H1 (cell line): ENCODE data around the gene CMIP. TPM values are rescaled to one million over a fixed set of nuclear protein-coding genes. Genes with fewer than 3 reads are reported as not detected.
A peak's percentile ranks its signal among the peaks of the same experiment; 100 is the strongest.

Source experiments
- CTCF ChIA-PET: fragments of 300-600 bp; sonication (Branson Sonifier 250); formaldehyde crosslinking; loops from one replicate; lab custom pipeline; 2021; ENCODE audit not compliant: partially characterized antibody; lab: Charles Lee
- POLR2A ChIA-PET: fragments of 300-600 bp; sonication (Branson Sonifier 250); formaldehyde crosslinking; loops from one replicate; lab custom pipeline; 2021; ENCODE audit warnings: inconsistent platforms; ENCODE audit not compliant: partially characterized antibody; lab: Charles Lee
- DNase-seq, 2 experiments: peaks; one replicate each; pipeline versions ENCODE4 v3.0.0 to v3.0.0-alpha.2; 2010 to 2022; ENCODE audit warnings: low spot score in 2 of 2, low read depth in 1 of 2, mixed read lengths in 1 of 2
- FAIRE-seq: peaks from 2 replicates; lab custom pipeline; 2011; peaks lifted over from hg19 to GRCh38; lab: Jason Lieb, UNC
- H2AFZ ChIP-seq: 2 replicates; pipeline ENCODE4 v1.8.1; 2012; ENCODE audit warnings: low read length, inconsistent platforms
- H2AK5ac ChIP-seq: 2 replicates; pipeline ENCODE4 v1.6.1; 2013; ENCODE audit warnings: low read depth, low read length
- H2BK120ac ChIP-seq: replicated peaks from 2 replicates; pipeline ENCODE3; 2013; ENCODE audit warnings: low read depth, low read length, inconsistent platforms
- H2BK12ac ChIP-seq: 2 replicates; pipeline ENCODE4 v1.6.1; 2013; ENCODE audit warnings: low read depth, low read length
- H2BK15ac ChIP-seq: 2 replicates; pipeline ENCODE4 v1.6.1; 2013; ENCODE audit warnings: low read length
- H2BK20ac ChIP-seq: 2 replicates; pipeline ENCODE4 v1.6.1; 2013; ENCODE audit warnings: low read length
- H2BK5ac ChIP-seq: 2 replicates; pipeline ENCODE4 v1.6.1; 2013; ENCODE audit warnings: low read depth, low read length
- H3K14ac ChIP-seq: 2 replicates; pipeline ENCODE4 v1.6.1; 2013; ENCODE audit warnings: inconsistent platforms; ENCODE audit not compliant: insufficient read length
- H3K18ac ChIP-seq: 2 replicates; pipeline ENCODE4 v1.6.1; 2013; ENCODE audit warnings: low read length; ENCODE audit errors: extremely low read depth
- H3K23ac ChIP-seq: 2 replicates; pipeline ENCODE4 v1.6.1; 2013; ENCODE audit warnings: inconsistent platforms; ENCODE audit not compliant: insufficient read length
- H3K23me2 ChIP-seq: 2 replicates; pipeline ENCODE4 v1.6.1; 2013; ENCODE audit warnings: low read depth, low read length
- H3K27ac ChIP-seq: 2 replicates; pipeline ENCODE4 v1.6.1; 2011; ENCODE audit warnings: low read depth, low read length, inconsistent platforms
- H3K27me3 ChIP-seq, 4 experiments: replicated peaks in 1 of 4; 1 replicate in 1 of 4; 2 replicates in 3 of 4; pipeline versions ENCODE4 v1.6.1 to v1.8.1; 2011 to 2013; ENCODE audit warnings: low read length in 3 of 4, mild to moderate bottlenecking in 3 of 4, inconsistent platforms in 2 of 4, mixed read lengths in 2 of 4, moderate library complexity in 1 of 4; ENCODE audit not compliant: control insufficient read depth in 3 of 4, insufficient read depth in 3 of 4; ENCODE audit errors: extremely low read depth in 1 of 4
- H3K36me3 ChIP-seq, 4 experiments: 2 replicates each; pipeline versions ENCODE4 v1.6.1 to v1.8.1; 2011 to 2013; ENCODE audit warnings: mild to moderate bottlenecking in 4 of 4, low read length in 3 of 4, moderate library complexity in 2 of 4, control low read depth in 1 of 4, inconsistent platforms in 1 of 4; ENCODE audit not compliant: insufficient read depth in 4 of 4, control insufficient read depth in 2 of 4
- H3K4ac ChIP-seq: replicated peaks from 2 replicates; pipeline ENCODE3; 2013; ENCODE audit warnings: low read length, low read depth, mixed read lengths, inconsistent platforms; ENCODE audit not compliant: insufficient read length
- H3K4me1 ChIP-seq, 4 experiments: replicated peaks in 1 of 4; 1 replicate in 1 of 4; 2 replicates in 3 of 4; pipeline versions ENCODE4 v1.6.1 to v1.8.1; 2011 to 2013; ENCODE audit warnings: low read length in 3 of 4, inconsistent platforms in 2 of 4, mixed read lengths in 1 of 4; ENCODE audit not compliant: insufficient read depth in 4 of 4, control insufficient read depth in 3 of 4
- H3K4me2 ChIP-seq, 2 experiments: 2 replicates each; pipeline versions ENCODE4 v1.6.1 to v1.8.1; 2011 to 2013; ENCODE audit warnings: low read depth in 2 of 2, low read length in 2 of 2, control low read depth in 1 of 2, inconsistent platforms in 1 of 2, mild to moderate bottlenecking in 1 of 2; ENCODE audit not compliant: insufficient read depth in 1 of 2
- H3K4me3 ChIP-seq, 4 experiments: fragments of 200-600, 300-600 bp in 1 of 4; sonication (generic), shearing (Covaris generic), sonication (Bioruptor Twin) in 1 of 4; 2 replicates each; pipeline versions ENCODE4 v1.5.1 to v1.8.1; 2011 to 2016; ENCODE audit warnings: low read length in 4 of 4, low read depth in 3 of 4, control low read depth in 2 of 4, inconsistent platforms in 2 of 4, mild to moderate bottlenecking in 2 of 4, mixed read lengths in 1 of 4, moderate library complexity in 1 of 4; ENCODE audit not compliant: insufficient read depth in 2 of 4; ENCODE audit errors: extremely low read depth in 1 of 4
- H3K56ac ChIP-seq: replicated peaks from 2 replicates; pipeline ENCODE3; 2013; ENCODE audit warnings: low read depth, mild to moderate bottlenecking, mixed read lengths, low read length, inconsistent platforms; ENCODE audit not compliant: insufficient read length
- H3K79me1 ChIP-seq: 2 replicates; pipeline ENCODE4 v1.6.1; 2013; ENCODE audit warnings: low read depth, low read length, control low read depth
- H3K79me2 ChIP-seq, 2 experiments: 2 replicates each; pipeline versions ENCODE4 v1.6.1 to v1.8.1; 2012 to 2013; ENCODE audit warnings: low read length in 2 of 2, mild to moderate bottlenecking in 2 of 2, inconsistent platforms in 1 of 2; ENCODE audit not compliant: insufficient read depth in 2 of 2, control insufficient read depth in 1 of 2
- H3K9ac ChIP-seq, 4 experiments: replicated peaks in 1 of 4; 1 replicate in 1 of 4; 2 replicates in 3 of 4; pipeline versions ENCODE4 v1.6.1 to v1.8.1; 2011 to 2013; ENCODE audit warnings: low read depth in 3 of 4, low read length in 3 of 4, control low read depth in 2 of 4, mild to moderate bottlenecking in 2 of 4, moderate library complexity in 2 of 4, inconsistent platforms in 1 of 4; ENCODE audit errors: extremely low read depth in 1 of 4
- H3K9me3 ChIP-seq, 2 experiments: 2 replicates each; pipeline versions ENCODE4 v1.6.1 to v1.8.1; 2012 to 2013; ENCODE audit warnings: mild to moderate bottlenecking in 2 of 2, moderate library complexity in 2 of 2, control low read depth in 1 of 2, inconsistent platforms in 1 of 2, low read depth in 1 of 2, low read length in 1 of 2, mixed read lengths in 1 of 2; ENCODE audit not compliant: insufficient read depth in 2 of 2
- H4K20me1 ChIP-seq, 2 experiments: replicated peaks in 1 of 2; 2 replicates each; pipeline versions ENCODE3 to v1.8.1; 2011 to 2013; ENCODE audit warnings: inconsistent platforms in 2 of 2, low read length in 2 of 2, mild to moderate bottlenecking in 1 of 2; ENCODE audit not compliant: insufficient read depth in 2 of 2, control insufficient read depth in 1 of 2
- H4K5ac ChIP-seq: 2 replicates; pipeline ENCODE4 v1.6.1; 2013; ENCODE audit warnings: low read length, low read depth, mixed read lengths, inconsistent platforms; ENCODE audit not compliant: insufficient read length
- H4K8ac ChIP-seq: 2 replicates; pipeline ENCODE4 v1.8.0; 2013; ENCODE audit warnings: mild to moderate bottlenecking, moderate library complexity, low read length, inconsistent platforms; ENCODE audit not compliant: insufficient read depth; ENCODE audit errors: extremely low read depth
- H4K91ac ChIP-seq: replicated peaks from 2 replicates; pipeline ENCODE3; 2013; ENCODE audit warnings: low read length, mixed read lengths, inconsistent platforms; ENCODE audit not compliant: insufficient read length
- CREB1 ChIP-seq: IDR thresholded peaks from 2 replicates; pipeline ENCODE4 v1.6.1; 2012; ENCODE audit warnings: inconsistent platforms
- HDAC6 ChIP-seq: IDR thresholded peaks from one replicate; pipeline ENCODE4 v1.7.1; 2012; ENCODE audit warnings: low read depth, mild to moderate bottlenecking, inconsistent platforms, low read length, moderate library complexity
- JUND ChIP-seq: IDR thresholded peaks from 2 replicates; pipeline ENCODE4 v1.6.1; 2011; ENCODE audit warnings: mild to moderate bottlenecking, improper control_type of control experiment, low read length
- NANOG ChIP-seq: IDR thresholded peaks from 2 replicates; pipeline ENCODE4 v1.6.1; 2011; ENCODE audit warnings: low read length, low read depth, mild to moderate bottlenecking, inconsistent platforms; ENCODE audit not compliant: insufficient read depth, poor library complexity, severe bottlenecking
- SIRT6 ChIP-seq: IDR thresholded peaks from one replicate; pipeline ENCODE4 v1.7.1; 2012; ENCODE audit warnings: low read length, inconsistent platforms
- SP1 ChIP-seq: IDR thresholded peaks from 2 replicates; pipeline ENCODE4 v1.6.1; 2011; ENCODE audit warnings: low read depth, low read length
- TAF7 ChIP-seq: optimal IDR thresholded peaks from 2 replicates; pipeline ENCODE3; 2011; ENCODE audit warnings: low read depth, mild to moderate bottlenecking, inconsistent platforms, low read length, moderate library complexity, borderline replicate concordance
- USF2 ChIP-seq: IDR thresholded peaks from 2 replicates; pipeline ENCODE4 v1.6.1; 2011; ENCODE audit warnings: low read length, improper control_type of control experiment
- WGBS, 2 experiments: shearing (Covaris generic) in 1 of 2; methylation state at CpG; one replicate each; pipeline versions ENCODE4 v1.1.6 to v1.1.7; 2013 to 2015; ENCODE audit warnings: low lambda C conversion rate in 2 of 2, mixed read lengths in 2 of 2, inconsistent platforms in 1 of 2, low coverage in 1 of 2, missing lambda C conversion rate in 1 of 2; ENCODE audit not compliant: insufficient replicate concordance in 2 of 2, insufficient coverage in 1 of 2, insufficient read length in 1 of 2; ENCODE audit errors: extremely low coverage in 1 of 2, missing lambda C conversion rate in 1 of 2; 5-methylcytosine and 5-hydroxymethylcytosine counted together
- polyA plus RNA-seq, 7 experiments: library from polyadenylated mRNA; depleted of rRNA in 3 of 7; stranded (reverse) in 5 of 7; unstranded in 2 of 7; fragments of >200 nt in 5 of 7; fragments of 200-250 nt in 2 of 7; gene quantifications; 1 replicate in 5 of 7; 2 replicates in 1 of 7; 4 replicates in 1 of 7; pipeline versions ENCODE4 v1.2.1 to v1.2.3, GENCODE V29; 2011 to 2013; ENCODE audit warnings: missing spikeins in 2 of 7, mixed read lengths in 2 of 7
- total RNA-seq: library from RNA; stranded (reverse); fragmentation: NEBNext Ultra II Directional; extraction: Animal tissue kit (Norgen Biotek cat#: 25700); gene quantifications from 2 replicates; pipeline ENCODE4 v1.2.1, GENCODE V29; 2021

CMIP gene
- total and polyA plus RNA-seq, 2 of the 8 experiments (the other 6 are each of a cell fraction or from before 2014, with no cell fraction given), result 7.9 to 53.2 TPM

DNA sequence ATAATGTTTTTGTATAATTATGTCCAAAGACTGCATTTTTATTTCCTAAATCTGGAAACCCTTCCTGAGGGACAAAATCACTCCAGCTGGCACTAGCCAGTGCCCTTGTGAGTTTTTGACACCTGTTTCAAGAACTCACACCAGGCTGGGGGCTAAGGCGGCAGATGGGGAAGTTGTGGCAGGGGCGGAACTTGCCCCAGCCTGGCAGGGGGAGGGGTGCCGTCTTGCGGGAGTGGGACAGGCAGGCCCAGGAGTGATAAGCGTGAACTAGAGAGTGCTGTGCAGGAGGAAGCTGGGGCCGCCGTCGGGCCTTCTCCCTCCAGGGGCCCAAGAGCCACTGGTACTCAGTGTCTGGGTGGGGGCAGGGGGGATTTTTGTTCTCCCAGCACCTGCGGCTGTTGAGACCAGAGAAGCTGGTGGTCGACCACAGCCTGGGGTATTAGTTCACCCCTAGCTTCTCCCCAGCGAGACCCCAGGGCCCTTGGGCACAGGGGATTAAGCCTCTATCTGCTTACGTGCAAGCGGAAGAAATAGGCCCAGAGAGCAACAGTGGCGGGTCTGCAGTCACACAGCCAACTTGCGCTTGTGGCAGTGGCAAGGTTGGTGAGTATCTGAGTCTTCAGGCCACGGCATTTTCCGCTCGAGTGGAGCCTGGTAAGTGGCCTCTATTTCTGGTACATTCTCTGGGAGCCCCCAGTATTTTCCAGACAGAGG, 294.3 kb downstream of the CMIP start:
- no peak overlapping the region for H2BK5ac ChIP-seq
- POLR2A ChIA-PET, result no interaction called here
- H4K5ac ChIP-seq, result no peak overlapping the region
- no peak overlapping the region for H3K4me2 ChIP-seq
- H3K18ac ChIP-seq, result no peak overlapping the region
- H4K8ac ChIP-seq, result peak overlapping the region; percentile 17
- H3K23ac ChIP-seq, result no peak overlapping the region
- H2AFZ ChIP-seq, result no peak overlapping the region
- H2BK20ac ChIP-seq, result no peak overlapping the region
- 89% methylated on average over 17 of the region's 18 CpGs; no CpG with 5 or more reads in 1 of the 2 experiments for WGBS, 2 experiments
- H2BK12ac ChIP-seq, result no peak overlapping the region
- H3K4me3 ChIP-seq, result no peak overlapping the region
- no peak overlapping the region for H4K91ac ChIP-seq
- no peak overlapping the region for H3K9ac ChIP-seq
- no peaks in the 10 kb centered on the region for H3K36me3 ChIP-seq
- no peaks in the 10 kb centered on the region for H3K9me3 ChIP-seq
- no peak overlapping the region for H3K56ac ChIP-seq
- FAIRE-seq (no peak), DNase-seq (no peak)
- H3K4me1 ChIP-seq, result peaks cover 0 to 2% (median 0%) of the 10 kb centered on the region in 4 experiments; a peak in 3 of 7 replicates
- H3K4ac ChIP-seq, result no peak overlapping the region
- no peak overlapping the region for H2AK5ac ChIP-seq
- no peak overlapping the region for H2BK15ac ChIP-seq
- H3K27me3 ChIP-seq, result no peaks in the 10 kb centered on the region
- H3K14ac ChIP-seq, result no peak overlapping the region
- H3K79me2 ChIP-seq, result no peaks in the 10 kb centered on the region
- H3K79me1 ChIP-seq, result no peaks in the 10 kb centered on the region
- H3K27ac ChIP-seq, result no peak overlapping the region
- H4K20me1 ChIP-seq, result no peaks in the 10 kb centered on the region
- no peaks in the 10 kb centered on the region; the same call in 1 of the 2 replicates for H3K23me2 ChIP-seq
- CTCF ChIA-PET, result interaction anchor here (0.6 to 4.5 kb wide), 19 partner anchors 9 to 343 kb away, joined by 3 to 29 read pairs (median 4); no protein-coding TSS in a partner anchor
- H2BK120ac ChIP-seq, result no peak overlapping the region
- TF ChIP-seq JUND (no peak), SP1 (no peak), HDAC6 (no peak), USF2 (no peak), TAF7 (no peak), SIRT6 (no peak), NANOG (no peak), CREB1 (no peak)
